ENCODE results near the gene CRBN.

- no peak for TF ChIP-seq EZH2 (IDR thresholded peaks at IDR 0.05; ENCODE audit: insufficient read depth, poor library complexity, severe bottlenecking)
- no peak for TF ChIP-seq EZH2phosphoT487 (IDR thresholded peaks at IDR 0.05; ENCODE audit: insufficient read depth, low read depth)
Measured at GRCh38 chr3:3194861-3195260, 15.4 kb upstream of the CRBN start.
